GM18861 (cell line): ENCODE results near the gene OPHN1.

Experiments used
- ATAC-seq: cut with Tn5 transposase; IDR thresholded peaks from one replicate; pipeline ENCODE4 v1.9.1; 2021; ENCODE audit not compliant: unreplicated experiment

The OPHN1 gene

DNA sequence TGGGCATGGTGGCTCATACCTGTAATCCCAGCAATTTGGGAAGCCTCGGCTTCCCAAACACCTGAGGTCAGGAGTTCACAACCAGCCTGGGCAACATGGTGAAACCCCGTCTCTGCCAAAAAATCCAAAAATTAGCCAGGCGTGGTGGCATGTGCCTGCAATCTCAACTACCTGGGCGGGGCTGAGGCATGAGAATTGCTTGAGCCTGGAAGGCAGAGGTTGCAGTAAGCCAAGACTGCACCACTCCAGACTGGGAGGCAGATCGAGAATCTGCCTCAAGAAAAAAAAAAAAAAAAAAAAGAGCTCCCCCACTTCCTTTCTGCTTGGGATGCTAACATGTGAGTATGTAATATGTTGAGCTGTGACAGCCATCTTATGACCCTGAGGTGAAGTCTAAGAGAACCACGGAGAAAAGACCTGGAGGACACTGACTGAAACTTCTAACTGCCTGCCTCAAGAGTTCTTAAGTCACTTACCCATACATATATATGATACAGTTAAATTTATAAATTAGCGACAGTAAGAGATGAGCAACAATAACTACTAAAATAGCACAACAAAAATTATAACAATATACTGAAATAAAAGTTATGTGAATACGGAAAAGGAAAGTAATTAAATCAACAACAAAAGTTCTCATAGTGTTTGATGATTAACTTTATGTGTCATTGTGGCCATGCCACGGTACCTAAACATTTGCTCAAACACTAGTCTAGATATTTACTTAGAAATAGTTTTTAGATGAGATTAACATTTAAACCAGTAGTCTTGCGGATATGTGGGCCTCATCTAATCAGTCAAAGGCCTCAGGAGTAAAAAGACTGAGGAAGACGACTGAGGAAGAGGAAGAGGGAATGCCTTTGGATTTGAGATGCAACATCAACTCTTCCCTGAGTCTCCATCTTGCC is 178.3 kb downstream of the OPHN1 start:
- no peak for ATAC-seq

DNA sequence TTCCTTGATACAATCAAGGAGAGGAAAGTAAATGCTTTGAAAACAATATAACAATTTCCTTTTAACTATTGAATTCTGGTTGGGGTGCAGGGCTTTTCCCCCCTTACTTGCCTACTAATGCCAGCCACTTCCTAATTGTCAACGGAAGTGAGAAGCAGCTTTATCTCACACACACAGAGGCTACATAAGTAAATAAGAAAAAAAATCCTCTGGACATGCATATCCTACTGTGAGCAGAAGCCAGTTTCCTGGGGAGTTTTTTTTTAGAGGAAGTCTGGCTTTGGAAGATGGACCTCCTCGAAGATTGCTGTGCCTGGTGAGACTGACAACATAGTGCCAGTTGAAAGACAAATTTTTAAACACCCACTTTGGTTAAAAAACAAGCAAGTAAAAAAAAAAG is 180.6 kb downstream of the OPHN1 start:
- no peak for ATAC-seq

DNA sequence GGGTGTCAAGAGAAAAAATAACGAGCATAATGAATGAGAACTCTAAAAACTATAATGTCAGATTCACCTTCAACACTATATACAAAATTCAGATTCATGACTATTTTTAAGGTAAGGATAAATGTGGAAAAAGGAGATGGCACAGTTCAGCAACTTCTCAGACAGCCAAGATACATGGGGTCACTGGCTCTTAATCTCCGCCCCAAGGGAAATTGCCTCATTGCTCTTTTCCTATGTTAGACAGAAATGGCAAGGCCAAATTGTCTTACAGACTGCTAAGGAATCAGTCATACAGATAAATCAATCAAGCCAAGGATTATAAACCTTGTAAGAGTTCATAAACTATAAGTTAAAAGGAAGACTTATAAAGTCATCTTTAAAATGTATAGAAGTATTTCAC is 183.4 kb downstream of the OPHN1 start:
- ATAC-seq: no peak

DNA sequence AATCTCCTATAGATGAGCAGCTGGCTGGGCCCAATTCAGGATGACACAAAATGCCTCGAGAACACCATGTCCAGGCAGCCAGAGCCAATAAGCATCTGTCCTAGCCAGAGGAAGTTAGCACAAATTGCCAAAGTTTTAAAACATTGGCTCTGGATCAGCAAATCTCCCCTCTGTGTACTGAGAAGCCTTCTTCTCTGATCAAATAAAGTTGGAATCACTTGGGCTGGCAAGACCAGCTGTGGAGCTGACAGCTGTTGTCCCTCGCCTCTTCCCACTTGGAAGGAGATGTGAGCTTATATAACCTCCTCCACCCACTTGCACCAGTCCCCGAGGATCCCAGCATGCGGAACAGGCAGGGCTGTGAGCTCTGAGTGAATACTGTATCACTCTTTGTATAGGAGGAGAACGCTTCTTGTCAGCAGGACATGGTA is 183.9 kb downstream of the OPHN1 start:
- no peak for ATAC-seq

DNA sequence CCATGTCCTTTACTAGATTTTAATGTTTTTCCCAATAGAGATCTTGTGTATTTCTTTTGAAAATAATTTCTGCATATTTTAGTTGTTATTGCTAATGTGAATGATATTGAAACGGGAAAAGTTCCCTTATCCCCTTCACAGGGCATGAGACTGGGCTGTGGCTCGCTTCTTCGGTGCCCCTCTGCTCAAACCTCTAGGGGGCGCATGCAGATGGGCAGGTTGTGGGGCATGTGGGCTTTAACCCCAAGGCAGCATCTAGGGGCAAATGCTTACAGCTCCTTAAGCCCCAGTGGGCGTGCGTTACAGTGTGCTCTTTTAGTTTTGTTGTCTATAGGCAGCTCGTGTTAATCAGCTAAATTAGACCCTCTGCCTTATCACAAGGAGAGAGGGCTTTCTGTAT is 194.7 kb downstream of the OPHN1 start:
- ATAC-seq: no peak

DNA sequence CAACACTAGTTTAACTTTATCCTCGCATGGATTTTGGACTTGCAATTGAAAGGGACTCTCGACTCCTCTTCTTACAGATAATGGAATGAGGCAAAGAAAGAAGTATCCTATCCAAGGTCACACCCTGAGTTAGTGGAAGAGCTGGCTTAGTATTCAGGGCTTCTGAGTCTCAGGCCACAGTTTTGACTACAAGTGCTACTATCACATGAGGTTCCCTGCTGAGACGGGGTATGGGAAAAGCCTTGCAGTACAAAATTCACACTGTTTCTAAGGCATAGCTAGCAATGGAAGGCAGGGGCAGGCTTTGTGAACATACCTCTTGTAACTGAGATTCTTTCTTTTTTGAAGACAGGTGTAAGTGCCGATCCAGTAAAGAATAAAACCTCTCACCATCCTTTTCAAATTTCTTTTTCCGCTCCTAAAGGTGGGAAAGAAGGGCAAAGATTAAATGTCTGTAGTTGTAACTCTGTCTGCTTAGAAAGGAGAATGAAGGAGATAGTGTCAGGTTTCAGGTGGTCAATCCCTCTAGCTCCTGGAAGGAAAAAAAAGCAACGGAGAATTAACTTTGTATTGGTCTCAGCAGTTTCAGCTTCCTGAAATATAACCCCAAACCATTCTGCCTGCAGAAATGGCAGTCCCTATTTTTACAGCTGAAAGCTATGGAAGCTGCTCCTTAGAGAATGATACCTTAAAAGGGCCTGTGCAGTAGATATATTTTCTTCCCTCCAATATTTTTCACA is 199.0 kb downstream of the OPHN1 start:
- ATAC-seq: no peak

DNA sequence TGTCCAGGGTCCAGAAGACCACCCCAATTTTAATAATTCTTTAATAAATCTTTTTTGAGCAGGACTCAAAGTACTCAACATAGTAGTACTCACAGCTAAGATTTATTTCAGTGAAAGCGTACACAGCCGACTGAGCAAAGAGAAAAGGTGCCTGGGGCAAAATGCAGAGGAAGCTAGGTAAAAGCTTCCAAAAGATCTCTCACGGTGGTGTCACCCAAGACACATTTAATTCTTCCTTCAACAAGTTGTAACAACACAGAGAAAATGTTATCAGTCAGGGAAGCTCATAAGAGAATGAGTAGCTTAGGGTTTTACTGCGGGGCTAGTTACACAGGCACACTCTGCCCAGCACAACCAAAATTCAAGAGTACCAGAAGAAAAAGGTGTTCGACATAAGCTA is 201.1 kb downstream of the OPHN1 start:
- ATAC-seq: no peak

DNA sequence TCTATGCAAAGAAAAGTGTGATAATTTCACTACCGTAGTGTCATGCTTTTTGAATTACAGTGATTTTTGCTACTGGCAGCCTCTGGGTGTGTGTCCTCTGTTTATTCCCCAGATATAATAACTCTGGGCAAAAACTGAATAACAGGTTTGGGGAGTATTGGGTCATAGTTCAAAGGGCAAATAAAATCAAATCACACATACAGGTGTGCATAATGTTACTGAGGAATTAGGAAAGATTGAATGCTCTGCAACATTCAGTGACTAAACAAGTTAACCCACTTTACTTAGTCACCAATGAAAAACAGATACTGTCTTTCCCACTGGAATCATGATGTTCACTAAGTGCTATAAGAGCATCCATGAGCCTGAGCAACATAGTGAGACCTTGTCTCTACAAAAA is 224.3 kb downstream of the OPHN1 start:
- ATAC-seq: no peak

DNA sequence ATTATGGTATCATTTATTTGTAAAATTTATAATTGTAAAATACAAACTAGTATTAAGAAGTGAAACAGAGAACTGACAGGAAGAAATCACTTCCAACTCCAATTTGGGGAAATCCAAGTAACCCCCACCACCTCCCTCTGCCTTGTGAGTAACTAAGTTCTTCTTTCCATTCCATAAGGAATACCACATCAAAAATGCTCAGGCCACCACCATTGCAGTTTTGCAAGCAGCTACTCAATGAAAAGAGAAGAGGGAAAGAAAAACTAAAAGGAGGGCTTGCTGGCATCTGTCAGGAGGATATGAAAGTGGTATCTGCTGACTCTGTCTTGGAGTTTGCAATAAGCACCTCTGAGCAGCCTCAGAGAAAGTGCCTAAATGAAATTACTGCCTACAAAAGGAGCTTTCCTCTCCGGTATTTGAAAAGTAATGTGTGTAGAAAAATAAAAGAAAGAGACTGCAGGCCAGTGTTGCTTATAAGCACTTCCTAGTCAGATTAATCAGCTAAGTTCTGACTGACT is 228.7 kb downstream of the OPHN1 start:
- ATAC-seq: no peak

DNA sequence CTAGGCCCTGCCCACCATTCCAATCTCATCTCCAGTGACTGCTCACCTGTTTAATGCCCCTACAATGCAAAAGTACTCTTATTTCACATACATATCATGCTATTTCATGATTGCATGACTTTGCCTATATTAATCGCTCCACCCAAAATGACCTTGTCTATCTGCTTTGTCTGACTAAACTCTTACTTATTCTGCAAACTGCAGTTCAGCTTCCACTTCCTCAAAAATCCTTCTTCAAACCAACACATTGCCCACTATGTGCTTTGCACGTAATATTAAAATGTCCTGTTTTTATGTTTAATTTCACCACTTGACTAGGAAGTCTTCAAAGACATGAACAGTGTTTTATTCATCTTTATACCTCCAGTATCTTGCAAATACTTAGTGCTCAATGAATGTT is 229.6 kb downstream of the OPHN1 start:
- no peak for ATAC-seq

DNA sequence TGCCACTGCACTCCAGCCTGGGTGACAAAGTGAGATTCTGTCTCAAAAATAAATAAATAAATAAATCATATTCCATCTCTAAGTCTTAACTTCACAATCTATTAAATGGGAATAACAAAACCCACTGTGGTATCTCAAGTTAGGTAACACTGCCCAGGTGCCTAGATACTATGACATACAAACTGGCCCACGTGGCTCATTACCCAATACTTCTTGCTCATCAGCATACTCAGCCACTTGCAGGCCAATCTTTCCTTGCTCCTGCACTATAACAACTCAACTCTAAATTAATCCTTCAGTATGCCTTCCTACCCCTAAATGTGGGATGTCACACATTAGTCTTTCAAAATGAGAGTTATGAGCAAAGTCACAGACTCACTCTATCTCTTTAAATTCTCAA is 230.1 kb downstream of the OPHN1 start:
- ATAC-seq: no peak

DNA sequence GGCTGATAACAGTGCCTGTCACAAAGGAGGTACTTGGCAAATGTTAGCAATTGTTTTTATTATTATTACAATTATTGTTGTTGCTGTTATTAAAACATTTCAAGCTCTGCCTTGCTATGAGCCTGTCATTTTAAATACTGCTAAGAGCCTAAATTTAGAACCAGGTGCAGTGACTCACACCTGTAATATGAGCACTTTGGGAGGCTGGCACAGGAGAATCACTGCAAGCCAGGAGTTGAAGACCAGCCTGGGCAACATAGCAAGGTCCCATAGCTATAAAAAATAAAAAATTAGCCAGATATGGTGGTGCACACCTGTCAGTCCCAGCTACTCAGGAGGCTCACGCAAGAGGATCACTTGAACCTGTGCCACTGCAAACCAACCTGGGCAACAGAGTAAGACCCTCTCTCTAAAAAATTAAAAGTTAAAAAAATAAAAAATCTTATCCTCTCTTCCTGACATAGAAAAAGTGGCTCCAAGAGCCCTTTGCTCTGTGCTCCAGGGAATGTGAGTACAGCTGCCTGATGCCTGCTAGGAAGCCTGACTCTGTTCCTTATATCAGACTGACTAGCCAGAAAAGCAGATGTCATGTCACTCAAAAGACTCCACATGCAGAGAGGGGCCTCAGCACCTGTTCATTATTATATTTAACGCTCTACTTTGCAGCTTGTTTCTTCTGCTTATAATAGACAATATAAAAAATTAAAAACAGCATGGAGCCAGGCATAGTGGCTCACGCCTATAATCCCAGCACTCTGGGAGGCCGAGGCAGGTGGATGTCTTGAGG is 234.0 kb downstream of the OPHN1 start:
- no peak for ATAC-seq

DNA sequence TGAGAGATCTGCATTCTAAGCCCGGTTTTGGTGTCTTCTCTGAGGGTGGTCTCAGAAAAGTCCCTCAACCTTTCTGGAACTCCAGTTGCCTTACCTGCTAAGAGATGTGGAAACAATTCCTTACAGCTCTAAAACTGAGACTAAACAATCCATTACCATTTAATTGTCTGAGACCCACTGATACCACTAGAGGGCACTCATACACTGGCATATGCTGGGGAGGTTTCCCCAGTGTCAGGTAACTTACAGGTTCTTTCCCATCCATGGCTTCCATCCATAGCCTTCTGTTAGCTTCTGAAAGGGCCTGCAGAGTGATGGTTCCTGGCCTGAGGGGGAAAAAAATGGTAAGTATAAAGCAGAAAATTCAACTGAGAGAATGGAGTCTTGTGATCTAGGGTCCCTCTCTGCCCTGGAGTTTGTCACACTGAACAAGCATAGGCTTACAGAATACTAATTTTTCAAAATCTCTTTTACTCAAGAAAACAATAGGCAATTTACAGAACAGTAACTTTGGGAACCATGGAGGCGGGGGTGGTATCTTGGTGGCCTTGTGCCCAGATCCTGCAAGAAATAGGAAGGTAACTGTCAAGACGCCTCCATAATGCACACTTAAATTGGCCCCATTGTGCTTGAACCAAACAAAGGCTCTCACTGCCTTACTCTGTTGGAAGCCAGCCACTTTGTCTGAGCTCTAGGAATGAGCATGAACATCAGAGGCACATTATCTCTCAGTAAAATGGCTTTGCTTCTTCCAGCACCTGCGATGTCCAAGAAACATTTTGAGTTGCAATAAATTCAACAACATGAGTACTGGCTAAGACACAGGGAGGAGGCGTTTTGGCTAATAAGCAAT is 236.1 kb downstream of the OPHN1 start:
- peak; percentile 80 for ATAC-seq

DNA sequence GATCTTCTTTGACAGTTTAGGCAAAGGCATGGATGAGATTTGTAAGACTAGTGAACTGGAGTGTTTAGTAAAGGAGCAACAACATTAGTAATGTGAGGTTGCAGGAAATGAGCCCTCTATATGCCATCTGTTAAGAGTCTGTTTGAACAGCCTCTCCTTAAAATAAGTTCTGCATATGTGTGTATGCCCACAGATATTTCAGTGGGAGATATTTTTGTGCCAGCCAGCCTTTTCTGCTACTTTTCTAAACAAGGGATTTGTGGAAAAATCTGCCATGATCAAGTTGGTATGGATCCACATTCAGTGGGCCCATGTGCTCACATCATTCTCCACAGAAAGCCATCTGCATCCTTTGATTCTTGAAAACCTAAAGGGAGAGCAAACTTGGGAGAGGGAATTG is 237.7 kb downstream of the OPHN1 start:
- no peak for ATAC-seq

DNA sequence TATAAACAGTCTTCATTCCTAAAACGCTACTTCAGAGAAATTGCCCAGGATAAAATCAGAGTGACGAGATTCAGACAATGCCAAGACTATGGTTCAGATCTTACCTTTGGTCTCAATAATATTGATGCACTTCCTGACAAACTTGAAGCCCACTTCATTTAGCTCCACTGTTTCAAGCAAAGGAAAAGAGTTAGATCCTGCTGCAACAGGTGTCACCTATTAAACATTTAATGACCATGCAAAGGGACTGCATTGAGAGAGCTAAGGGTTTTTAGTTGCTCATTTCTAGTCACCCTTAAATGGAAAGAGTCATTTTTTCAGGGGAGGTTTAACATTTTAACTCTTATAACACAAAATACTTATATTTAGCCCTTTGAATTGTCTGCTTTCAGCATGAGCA is 239.5 kb downstream of the OPHN1 start:
- ATAC-seq: no peak

DNA sequence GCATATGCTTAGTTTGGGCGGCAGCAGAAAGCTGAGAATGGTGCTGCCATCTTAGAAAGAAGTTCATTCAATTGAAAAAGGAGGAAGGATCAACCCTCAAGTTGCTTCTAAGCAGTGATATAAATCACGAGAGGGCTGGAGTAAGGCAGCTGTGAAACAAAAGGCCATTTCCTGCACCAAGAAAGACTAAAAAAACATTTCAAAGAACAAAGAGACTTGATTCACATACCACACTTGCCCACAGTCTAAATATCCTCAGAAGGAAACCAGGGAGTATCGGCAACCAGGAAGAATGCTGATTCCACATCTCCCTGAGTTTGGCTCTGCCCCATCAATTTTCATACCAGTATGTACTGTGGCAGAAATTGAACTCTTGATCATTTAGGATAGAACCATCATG is 240.1 kb downstream of the OPHN1 start:
- no peak for ATAC-seq

DNA sequence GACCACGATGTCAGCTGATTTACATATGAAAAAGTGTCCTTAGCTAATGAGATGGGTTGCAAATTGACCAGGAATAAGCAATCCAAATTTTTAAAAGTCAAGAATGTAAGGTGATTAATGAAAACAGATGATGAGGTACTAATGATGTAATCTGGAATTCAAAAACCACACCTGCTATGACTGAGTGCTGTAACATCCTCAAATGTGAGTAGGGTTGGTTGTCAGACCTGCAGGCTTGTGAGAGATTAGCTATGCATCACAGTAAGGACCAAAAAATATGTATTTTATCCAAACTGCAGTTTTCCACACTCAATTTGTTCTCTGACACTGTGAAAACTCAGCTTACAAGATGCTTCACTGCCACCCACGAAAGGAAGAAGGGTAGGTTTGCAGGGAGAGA is 242.5 kb downstream of the OPHN1 start:
- no peak for ATAC-seq

DNA sequence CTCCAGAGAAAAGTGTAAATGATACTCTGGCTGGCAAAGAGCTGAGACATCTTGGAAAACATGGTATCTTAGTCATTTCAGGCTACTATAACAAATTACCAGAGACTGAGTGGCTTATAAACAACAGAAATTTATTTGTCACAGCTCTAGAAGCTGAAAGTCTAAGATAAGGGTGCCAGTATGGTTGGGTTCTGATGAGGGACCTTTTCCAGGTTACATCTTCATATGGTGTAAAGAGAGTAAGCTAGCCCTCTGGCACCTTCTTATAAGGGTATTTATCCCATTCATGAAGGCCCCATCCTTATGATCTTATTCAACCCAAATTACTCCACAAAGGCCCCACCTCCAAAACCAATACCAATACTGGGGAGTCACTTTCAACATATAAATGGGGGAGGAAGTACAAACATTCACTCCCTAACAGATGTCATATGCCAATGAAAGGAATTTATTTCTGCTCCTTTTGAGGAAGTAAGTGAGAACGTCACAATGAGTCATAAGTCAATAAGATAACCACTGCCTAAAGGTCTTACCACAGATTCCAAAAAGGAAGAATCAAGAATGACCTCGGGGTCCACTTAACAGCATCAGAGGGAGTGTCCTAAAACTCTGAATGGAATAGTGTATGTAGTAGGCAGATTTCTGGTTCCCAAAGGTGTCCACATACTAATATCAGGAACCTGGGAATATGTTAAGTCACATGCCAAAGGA is 246.6 kb downstream of the OPHN1 start:
- ATAC-seq: no peak

DNA sequence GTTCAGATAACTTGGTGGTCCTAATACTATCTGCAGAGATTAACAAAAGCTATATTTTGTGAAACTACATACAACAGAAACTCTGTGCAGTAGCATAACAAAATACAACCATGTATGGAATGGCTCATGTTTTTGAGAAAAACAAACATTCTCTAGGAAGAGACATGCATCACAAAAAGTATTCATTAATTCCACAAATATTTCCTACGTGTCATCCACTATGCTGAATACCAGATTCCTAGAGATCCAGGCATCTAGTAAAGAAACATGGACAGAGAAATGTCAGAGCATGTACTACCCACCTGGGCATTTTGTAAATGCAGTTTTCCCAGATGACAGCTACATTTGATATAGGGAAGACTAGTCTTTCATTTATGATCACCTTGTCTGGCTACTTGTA is 248.1 kb downstream of the OPHN1 start:
- no peak for ATAC-seq
